Right renal cortex interstitium (tissue), 3 donors: Measurements from ENCODE around the gene ENTHD1. TPM values are rescaled to one million over a fixed set of nuclear protein-coding genes. Genes with fewer than 3 reads are reported as not detected.
"Not testable (repeated sequence)": the region's sequence is repeated elsewhere in the genome, so short reads cannot be mapped to it uniquely, and the experiment has no call there.

Experiments
- DNase-seq, 3 donors: peaks; one replicate each; pipeline ENCODE4 v3.0.0-alpha.2; 2013; ENCODE audit warnings: low read depth in 3 of 3, low spot score in 2 of 3
- polyA plus RNA-seq, 3 donors: library from polyadenylated mRNA; unstranded; fragments of 120-200 nt; gene quantifications; one replicate each; pipeline ENCODE4 v1.2.1, GENCODE V29; 2013; ENCODE audit not compliant: insufficient read length in 3 of 3

Gene ENTHD1
- polyA plus RNA-seq, 3 donors: not detected

- no peak for DNase-seq
Measured at GRCh38 chr22:39900306-39901227, 7.0 kb upstream of the ENTHD1 start, which contains the start of gene GRAP2. Gene GRAP2 (plus strand): TSS chr22:39901084. CDS start chr22:39947107, 46,023 bp downstream.

- no peak for DNase-seq
Measured at GRCh38 chr22:39898997-39899396, 5.4 kb upstream of the ENTHD1 start.

GRCh38 chr22:39897841-39898240 is 4.3 kb upstream of the ENTHD1 start:
- DNase-seq: no peak

- no peak for DNase-seq
Measured at GRCh38 chr22:39896313-39896996, 2.9 kb upstream of the ENTHD1 start.

GRCh38 chr22:39895682-39896081 is 2.1 kb upstream of the ENTHD1 start:
- DNase-seq: no peak

GRCh38 chr22:39894554-39895092 is 1.1 kb upstream of the ENTHD1 start:
- DNase-seq: no peak

GRCh38 chr22:39889924-39890323 is 3.6 kb downstream of the ENTHD1 start:
- not testable (repeated sequence) for DNase-seq

- DNase-seq: no peak
Measured at GRCh38 chr22:39883057-39883456, 10.5 kb downstream of the ENTHD1 start.

GRCh38 chr22:39880722-39881121 is 12.8 kb downstream of the ENTHD1 start:
- DNase-seq: no peak

- DNase-seq: no peak
Measured at GRCh38 chr22:39877079-39877845, 16.3 kb downstream of the ENTHD1 start.

GRCh38 chr22:39875176-39875885 is 18.2 kb downstream of the ENTHD1 start:
- DNase-seq: not testable (repeated sequence)

- no peak for DNase-seq
Measured at GRCh38 chr22:39873965-39874364, 19.6 kb downstream of the ENTHD1 start.

GRCh38 chr22:39872548-39872947 is 21.0 kb downstream of the ENTHD1 start:
- DNase-seq: no peak

GRCh38 chr22:39871008-39871798 is 22.4 kb downstream of the ENTHD1 start:
- no peak for DNase-seq

GRCh38 chr22:39869797-39870196 is 23.8 kb downstream of the ENTHD1 start:
- DNase-seq: not testable (repeated sequence)

- no peak for DNase-seq
Measured at GRCh38 chr22:39868741-39869140, 24.8 kb downstream of the ENTHD1 start.

GRCh38 chr22:39859903-39860588 is 33.5 kb downstream of the ENTHD1 start:
- DNase-seq: no peak

GRCh38 chr22:39856588-39856987 is 37.0 kb downstream of the ENTHD1 start:
- DNase-seq: no peak

GRCh38 chr22:39852799-39853198 is 40.8 kb downstream of the ENTHD1 start:
- no peak for DNase-seq
